Effector CD4-positive, alpha-beta T cell (primary cell): ENCODE data around the gene ZNF330.
"Not testable (repeated sequence)": the region's sequence is repeated elsewhere in the genome, so short reads cannot be mapped to it uniquely, and the experiment has no call there.

Experiments
- DNase-seq: peaks from one replicate; pipeline ENCODE4 v3.0.0-alpha.2; 2020
- total RNA-seq: gene quantifications from one replicate; lab custom pipeline; 2026; lab: John Stamatoyannopoulos, UW

ZNF330 gene
- total RNA-seq = 44.3 reads per million, percentile 65 among the genes with 10 or more reads in this experiment

DNA sequence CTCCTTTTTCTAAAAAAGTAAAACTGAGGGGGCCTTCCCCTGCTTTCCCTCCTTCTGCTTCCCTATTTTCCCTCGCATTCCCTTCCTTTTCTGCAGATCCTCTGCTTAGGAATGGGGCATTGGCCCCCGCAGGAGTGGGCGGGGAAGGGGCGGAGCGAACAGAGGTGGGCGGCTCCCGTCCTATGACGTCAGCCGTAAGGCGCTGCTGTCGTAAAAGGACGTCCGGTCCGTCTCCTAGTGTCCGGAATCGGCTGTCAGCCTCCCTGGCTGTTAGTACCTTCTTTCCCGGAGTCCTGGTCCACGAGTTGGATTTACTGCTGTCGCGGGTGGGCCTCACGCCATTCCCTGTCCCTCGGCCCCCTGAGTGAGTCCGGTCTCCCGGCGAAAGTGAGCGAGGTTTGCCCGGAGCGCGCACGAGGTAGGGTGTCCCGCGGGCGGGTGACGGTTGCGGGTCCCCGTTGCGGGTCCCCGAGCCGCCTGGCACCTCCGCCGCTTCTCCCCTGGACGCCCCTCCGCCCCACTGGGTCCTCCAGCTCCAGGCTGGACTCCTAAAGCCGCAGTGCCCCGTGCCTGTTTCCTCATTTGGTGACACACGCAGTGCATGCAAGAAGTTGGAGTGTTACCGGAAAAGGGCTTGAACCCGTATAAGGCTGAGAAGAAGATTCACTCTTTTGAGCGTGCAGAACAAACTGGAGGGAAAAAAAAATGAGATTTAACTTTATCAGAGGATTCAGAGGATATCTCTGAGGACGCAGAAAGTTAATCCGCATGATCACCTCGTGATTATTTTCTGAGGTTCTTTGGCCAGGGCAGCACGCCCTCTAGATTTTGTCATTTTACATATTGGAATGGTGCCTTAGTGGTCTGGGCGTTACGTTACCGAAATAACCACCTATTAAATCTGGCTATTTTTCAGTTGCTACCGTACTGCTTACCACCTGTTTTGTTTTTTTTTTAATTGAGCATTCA, at the start of gene ZNF330:
Gene ZNF330 (plus strand): TSS at position 205 of the 969 bp plus-strand sequence. CDS start 1,477 bp downstream, outside the sequence.
- peak; percentile 85 for DNase-seq

DNA sequence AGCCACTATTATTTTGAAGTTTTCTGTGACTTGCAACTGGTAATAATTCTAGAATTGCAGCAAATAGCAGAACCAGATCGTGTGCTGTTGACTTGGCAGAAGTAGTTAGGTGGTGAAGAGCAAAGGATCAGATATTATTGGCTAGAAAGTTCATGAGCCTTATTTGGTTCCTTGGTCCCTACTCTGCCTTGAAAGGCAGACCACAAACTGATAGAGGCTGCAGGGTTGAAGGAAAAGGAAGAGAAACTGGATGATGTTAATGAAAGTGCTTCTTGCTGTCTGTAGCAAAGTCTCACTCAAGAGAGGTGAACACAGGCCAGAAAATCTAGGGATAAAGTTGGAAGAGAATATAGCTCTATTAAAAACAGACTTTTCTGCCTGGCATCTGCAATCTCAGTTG, 46.2 kb upstream of the ZNF330 start:
- DNase-seq = no peak

DNA sequence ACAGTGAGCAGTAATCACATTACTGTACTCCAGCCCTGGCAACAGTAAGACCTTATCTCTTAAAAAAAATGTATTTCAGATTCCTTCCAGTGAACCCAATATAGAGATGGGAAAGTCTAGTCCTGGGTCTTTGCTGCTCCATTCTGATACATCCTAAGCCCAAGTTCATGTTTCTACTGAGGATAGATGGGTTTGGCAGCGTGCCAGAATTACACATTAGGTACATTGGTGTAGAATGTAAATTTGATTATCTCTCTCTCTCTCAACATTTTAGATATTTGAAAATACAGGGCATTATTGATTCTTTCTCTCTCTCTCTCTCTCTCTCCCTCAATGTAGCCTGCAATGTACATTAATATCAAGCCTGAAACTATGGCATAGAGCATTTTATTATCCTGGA, 43.5 kb upstream of the ZNF330 start:
- DNase-seq = no peak

DNA sequence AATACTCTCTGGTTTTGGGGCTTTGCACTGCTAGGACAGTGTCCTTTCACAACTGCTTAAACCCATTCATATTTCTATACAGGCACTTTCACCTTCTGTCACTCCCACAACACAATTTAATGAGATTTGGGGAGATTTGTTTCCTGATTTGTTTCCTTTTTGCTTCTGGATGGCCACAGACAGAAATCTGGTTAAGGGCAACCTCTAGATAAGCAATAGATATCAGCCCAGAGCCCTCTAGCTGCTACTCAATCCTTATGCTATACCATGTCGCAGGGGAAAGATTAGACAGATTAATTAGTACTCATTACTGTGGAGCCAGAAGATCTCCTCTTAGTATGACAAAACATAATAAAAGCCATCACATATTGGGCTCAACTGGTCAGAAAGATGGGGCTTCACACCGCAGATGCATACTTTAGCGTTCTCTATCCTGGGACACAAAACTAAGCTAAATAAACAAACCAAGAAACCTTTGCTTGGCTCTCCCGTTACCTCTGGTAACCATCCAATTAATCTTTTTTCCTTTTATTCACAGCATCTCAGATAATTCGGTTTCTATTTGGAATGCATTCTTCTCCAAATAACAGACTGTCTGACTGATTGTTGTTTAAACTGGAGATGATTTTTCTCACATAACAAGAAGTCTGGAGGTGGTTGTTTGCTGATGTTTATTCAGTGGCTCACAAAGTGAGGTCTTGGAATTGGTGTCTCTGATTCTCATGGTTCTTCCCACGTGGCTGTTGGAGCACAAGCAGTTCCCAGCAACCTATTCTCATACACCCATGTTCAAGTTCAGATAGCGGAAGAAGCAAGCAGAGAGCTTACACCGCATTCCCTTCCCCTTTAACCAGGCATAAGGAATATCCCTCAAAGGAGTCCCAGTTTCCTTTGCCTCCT, 41.0 kb upstream of the ZNF330 start:
- no peak for DNase-seq

DNA sequence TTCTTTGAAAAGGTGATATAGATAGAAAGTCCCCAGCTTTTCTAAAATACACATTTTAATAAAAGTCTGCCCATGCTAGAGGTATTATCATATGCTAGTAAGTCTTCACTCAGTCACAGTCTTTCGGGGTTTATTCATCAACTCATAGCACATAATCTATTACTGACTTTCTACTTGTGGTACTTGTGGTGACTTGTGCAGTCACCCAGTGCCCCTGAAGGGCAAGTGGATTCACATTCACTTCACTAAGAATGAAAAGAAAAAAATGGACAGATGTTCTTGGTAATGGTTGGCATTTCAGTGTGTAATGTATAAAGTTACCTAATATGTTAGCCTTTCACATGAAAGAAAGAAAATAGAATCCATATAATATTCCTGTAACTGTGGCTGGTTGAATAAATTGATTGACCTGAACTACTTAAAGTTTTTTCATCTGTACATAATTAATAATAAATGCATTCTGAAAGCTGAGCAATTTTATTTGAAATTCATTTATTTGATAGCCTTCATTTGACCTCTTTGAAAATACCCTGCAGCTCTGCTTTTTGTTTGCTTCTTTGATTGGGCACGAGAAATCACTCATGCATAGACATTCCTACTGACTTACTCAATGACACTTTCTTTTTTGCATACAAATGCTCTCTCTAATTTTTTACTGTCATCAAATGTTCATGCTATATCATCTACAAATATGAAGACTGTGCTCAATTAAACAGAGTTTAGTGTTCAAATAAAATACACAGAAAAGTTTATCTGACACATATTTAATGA, 39.5 kb upstream of the ZNF330 start:
- DNase-seq = no peak

DNA sequence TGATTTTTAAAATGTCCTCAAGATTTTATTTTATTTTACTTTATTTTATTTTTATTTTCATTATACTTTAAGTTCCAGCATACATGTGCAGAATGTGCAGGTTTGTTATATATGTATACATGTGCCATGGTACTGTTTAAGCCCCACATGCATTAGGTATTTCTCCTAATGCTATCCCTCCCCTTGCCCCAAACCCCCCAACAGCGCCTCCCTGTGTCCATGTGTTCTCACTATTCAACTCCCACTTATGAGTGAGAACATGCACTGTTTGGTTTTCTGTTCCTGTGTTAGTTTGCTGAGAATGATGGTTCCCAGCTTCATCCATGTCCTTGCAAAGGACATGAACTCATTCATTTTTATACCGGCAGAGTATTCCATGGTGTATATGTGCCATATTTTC, 37.2 kb upstream of the ZNF330 start:
- DNase-seq = not testable (repeated sequence)

DNA sequence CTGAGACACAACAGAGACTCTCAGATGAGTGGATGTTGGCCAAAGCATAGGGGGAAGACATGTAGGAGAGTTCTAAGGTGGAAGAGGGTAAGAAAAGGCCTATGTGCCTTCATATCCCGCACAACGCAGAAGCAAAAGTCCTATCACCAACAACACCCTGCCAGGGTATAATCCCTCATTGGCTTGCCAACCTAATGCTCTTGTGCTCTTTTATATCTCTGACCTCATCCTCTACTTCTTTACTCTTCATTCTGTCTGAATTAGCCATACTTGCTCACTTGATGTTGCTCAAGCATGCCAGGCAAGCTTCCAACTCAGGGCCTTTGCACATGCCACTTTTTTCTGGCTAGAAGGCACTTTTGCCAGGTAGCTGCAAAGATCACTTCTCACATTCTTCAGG, 28.1 kb upstream of the ZNF330 start:
- no peak for DNase-seq

DNA sequence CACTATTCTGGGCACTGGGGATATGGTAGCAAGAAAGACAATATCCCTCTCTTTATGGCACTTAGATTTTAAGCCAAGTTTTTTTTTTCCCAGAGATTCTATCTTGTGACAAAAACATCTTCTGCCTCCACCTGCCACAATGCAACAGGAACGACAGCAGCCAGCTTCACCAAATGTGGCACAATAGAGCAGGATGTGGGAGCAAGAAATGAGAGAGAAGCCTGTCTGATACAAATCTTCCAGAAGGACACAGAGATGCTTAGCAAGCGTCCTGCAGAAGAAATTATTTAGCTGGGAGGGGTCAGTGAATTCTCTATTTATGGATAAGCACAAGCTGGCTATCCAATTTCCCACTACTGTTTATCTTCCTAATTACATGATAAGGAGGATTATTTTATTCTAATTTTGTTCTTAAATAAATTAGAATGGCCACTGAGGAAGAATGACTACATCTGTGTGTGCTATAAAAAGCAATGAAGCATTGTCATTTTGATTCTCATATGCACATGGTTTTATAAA, 27.1 kb upstream of the ZNF330 start:
- no peak for DNase-seq

DNA sequence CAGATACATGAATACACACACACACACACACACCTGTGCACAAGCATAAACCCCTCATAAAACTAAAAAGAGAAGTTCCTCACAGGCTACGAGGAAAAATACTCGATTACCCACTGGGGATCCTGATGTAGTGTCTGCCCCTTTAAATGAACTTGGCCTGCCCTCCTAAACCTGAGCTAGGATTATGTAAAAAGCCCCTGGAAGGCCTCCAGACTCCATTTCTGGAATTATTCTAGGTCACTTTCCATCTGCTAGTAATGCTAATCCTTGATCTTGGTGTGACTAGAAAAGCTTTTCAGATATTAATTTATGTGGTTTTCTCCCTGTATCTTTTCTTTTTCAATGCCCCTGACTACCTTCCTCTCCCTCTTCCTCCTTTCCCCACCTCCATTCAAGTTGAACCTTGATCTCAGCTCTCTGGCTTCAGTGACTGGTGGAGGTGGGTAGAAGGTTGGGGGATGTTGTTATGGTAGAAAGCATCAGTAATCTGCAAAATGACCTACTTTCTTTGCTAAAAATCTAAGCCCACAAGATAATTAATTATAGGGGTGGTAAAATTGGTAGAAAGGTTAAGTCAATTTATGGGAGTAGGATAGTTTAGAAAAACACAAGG, 25.5 kb upstream of the ZNF330 start:
- DNase-seq = no peak

DNA sequence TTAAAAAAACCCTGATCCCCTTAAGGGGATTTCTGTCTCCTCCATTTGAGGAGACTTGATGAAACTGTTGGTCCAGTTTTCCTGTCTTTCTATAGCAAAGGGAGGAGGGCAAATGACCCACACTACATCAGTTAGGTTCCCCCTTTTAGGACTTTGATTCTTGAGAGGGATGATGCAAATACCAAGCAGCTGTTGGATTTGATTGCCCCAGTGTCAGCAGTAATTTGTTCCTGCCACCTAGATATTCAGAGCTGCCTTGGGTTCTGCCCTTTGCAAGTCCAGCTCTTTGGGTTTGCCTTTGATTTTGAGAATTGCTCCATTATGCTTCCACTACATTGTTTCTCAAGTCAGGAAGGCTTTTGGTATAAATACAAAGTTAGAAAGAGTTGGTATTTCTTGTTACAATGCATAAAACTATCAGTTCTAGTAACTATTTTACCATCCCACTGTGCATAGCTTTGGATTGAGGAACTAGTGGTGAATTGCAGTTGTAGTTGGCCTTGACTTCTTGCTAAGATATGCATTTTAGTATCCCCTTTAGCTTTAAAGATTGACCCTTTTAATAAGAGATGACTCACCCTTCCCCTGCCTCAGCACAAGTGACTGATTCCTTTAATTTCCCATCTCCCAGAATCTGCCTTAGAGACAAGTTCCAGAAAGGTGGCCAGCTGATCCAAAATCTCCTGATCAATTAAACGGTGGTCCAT, 24.3 kb upstream of the ZNF330 start:
- no peak for DNase-seq

DNA sequence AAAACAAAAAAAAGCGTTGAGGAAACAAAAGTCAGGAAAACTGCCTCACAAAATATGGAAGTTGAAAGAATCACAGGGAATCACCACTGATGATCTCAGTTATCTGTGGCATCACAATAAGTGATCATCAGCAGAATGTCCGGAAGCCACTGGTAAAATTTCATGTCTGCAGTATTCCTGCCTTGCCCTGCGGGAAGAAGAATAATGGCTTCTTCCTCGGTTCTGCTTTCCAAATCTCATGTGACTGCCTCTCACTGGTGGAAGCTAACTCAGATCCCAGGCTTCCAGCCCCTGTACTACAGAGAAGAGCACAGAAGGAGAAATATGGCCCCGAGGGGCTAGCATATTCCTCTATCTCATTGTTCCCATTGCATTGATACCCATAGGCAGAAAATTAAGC, 12.7 kb upstream of the ZNF330 start:
- DNase-seq = no peak

DNA sequence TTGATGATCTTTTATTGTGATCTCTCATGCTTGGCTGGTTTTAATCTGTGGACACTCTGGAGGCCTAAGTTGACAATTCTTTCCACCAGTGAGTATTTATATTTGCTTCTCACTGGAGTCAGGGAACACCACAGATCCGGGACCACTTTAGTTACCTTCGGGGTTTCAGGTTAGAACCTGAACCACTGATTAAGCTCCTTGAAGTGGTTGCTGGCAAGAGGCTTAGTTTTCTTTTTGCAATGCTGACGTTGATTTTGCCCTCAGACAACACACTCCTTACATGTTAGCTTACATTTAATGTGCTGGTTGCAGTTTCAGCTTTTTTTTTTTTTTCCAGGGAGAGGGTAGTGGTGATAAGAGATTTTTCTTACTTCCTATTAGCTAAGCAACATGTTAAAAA, 10.5 kb upstream of the ZNF330 start:
- no peak for DNase-seq

DNA sequence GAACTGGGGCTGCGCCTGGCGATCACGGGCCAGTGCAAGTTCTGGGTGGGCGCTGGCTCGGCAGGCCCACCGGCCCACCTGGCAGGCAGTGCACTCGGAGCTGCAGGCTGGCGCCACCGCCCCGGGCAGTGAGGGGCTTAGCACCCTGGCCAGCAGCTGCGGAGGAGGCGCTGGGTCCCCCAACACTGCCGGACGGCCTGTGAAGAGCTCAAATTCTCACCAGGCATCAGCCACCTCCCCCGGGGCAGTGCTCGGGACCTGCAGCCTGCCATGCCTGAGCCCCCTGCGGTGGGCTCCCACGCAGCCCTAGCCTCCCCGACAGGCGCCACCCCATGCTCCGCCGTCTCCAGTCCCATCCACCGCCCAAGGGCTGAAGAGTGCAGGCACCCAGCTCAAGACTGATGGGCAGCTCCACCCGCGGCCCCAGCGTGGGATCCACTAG, 7.1 kb upstream of the ZNF330 start:
- no peak for DNase-seq

DNA sequence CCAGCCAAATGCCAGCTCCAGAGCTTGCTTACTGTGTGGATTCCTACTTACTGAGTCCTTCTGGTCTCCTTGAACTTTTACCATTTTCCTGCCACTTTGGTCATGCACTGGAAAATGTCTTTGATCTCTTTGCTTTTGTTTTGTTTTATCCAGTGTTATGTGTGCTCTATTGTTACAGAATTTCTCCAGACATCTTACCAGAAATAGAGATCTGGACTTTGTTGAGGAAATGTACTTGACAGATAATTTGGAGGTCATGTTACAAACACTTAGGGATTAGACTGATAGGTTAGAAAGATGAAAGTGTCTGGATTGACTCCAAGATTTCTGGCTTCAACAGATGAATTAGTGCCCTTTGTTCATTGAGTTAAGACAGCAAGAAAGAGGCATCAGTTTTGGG, 5.7 kb upstream of the ZNF330 start:
- no peak for DNase-seq

DNA sequence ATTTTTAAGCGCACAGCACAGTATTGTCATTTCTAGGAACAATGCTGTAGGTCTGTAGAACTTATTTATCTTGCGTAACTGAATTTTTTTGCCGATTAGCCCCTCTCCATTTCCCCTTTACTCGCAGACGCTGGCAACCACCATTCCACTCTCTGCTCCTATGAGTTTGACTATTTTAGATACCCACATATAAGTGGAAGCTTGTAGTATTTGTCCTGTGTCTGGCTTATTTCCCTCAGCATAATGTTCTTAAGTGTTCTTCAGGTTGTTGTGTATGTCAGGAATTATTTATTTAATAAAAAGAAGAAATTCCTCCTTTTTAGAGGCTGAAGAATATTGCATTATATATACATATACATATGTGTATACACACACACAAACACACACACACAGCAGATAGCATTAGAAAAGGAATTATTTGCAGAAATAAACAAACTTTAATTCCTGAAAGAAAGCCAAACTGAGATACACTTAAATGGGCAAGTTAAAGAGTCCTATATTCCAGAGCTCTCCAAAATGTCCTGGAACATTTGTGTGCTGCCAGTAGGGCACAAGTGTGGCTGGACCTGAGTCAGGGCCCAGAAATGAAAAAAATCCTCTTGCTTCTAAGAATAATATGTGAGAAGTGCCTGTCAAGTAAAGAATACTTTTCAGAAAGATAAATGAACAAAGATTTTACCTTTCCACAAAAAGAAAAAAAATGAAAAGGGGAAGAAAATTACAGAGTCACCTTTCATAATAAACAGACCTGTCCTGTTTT, 4.5 kb upstream of the ZNF330 start:
- no peak for DNase-seq

DNA sequence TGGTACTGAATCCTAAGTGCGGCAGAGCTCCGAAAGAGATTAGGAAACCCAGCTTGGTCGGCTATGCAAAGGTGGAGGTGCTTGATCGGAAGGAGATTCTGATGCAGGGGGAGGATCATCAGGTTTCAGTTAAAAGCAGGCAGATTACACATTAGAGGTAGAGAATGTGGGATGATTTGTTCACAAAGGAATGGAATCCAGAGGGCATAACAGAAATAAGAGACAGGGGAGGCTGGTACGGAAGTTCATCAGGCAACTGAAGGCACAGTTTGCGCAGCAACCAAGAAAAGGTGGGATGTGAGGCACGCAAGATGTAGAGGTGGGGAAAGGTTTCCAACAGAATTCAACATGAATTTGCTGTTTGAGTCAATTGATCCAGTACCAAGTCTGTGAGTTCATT, 424 bp upstream of the ZNF330 start:
- no peak for DNase-seq

DNA sequence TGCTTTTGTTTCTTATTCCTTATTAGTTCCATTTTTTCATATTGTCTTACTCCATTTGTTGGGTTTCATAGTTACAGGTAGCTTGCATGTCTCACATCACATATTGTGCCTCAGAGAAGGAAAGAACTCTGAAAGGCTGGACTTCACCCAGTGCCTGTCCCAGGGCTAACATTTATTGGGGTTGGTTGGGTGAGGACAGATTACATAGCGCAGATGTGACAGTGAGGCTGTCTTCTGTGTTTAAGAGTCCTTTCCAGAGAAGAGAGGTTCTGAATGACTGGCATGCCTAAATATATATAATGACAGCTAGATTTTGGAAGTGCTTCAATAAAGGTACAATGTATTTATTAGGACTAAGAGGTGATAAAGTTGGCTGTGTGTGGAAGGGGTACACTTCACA, 2.7 kb downstream of the ZNF330 start:
- no peak for DNase-seq

DNA sequence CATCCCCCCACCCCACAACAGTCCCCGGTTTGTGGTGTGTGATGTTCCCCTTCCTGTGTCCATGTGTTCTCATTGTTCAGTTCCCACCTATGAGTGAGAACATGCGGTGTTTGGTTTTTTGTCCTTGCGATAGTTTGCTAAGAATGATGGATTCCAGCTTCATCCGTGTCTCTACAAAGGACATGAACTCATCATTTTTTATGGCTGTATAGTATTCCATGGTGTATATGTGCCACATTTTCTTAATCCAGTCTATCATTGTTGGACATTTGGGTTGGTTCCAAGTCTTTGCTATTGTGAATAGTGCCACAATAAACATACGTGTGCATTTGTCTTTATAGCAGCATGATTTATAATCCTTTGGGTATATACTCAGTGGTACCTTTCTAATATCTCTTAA, 6.6 kb downstream of the ZNF330 start:
- not testable (repeated sequence) for DNase-seq

DNA sequence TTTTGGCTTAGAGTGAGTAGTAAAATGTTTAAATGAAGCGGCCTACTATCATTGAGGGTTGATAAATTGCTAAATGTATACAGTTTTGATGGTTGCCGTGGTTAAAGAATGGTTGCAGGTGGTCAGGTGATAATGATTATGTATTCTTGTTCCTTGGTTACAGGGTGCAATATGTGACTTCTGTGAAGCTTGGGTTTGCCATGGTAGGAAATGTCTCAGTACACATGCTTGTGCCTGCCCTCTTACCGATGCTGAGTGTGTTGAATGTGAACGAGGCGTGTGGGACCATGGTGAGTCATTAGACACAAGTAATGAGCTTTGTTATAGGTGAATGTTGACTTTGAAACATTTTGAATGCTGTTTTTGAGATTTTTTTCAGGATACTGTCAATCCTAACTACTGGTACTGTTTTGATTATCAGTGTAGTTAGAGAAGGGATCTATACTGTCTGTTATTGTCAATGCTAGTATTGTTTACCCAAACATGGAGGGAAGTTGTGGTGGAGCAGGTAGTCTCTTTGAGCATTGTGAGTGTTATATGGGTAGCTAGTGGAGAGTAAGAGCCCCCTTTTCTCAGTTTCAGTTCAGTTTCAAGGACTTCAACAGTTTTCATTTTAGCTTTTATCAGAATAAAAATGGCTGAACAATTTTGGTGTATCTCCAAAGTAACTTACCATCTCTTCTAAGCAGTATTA, 8.9 kb downstream of the ZNF330 start:
- DNase-seq = no peak

DNA sequence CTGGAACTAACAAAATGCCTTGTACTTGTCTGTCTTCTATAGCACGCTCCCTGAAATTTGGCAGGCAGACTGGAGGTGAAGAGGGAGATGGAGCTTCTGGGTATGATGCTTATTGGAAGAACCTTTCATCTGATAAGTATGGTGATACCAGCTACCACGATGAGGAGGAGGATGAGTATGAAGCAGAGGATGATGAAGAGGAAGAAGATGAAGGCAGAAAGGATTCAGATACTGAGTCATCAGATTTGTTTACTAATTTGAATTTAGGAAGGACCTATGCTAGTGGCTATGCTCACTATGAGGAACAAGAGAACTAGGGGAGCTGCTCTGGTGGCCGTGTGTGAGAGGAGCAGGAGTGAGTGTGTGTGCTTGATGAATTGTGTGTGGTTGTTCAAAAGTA, 13.0 kb downstream of the ZNF330 start:
- no peak for DNase-seq
